AG20443 (cell line): ENCODE data around the gene APLP2.

Experiments used
- DNase-seq: peaks from one replicate; pipeline ENCODE4 v3.0.0; 2012; ENCODE audit warnings: low spot score, mixed read lengths

Gene APLP2

GRCh38 chr11:130120045-130120444 is 50.4 kb downstream of the APLP2 start:
- DNase-seq: no peak

GRCh38 chr11:130121445-130121978 is 51.8 kb downstream of the APLP2 start:
- peak; percentile 72 for DNase-seq

- no peak for DNase-seq
Measured at GRCh38 chr11:130122141-130122575, 52.5 kb downstream of the APLP2 start.

GRCh38 chr11:130123414-130124040 is 53.8 kb downstream of the APLP2 start:
- no peak for DNase-seq

GRCh38 chr11:130124096-130124495 is 54.4 kb downstream of the APLP2 start:
- peak; percentile 87 for DNase-seq

- no peak for DNase-seq
Measured at GRCh38 chr11:130125638-130126037, 55.9 kb downstream of the APLP2 start.

- no peak for DNase-seq
Measured at GRCh38 chr11:130126516-130126915, 56.8 kb downstream of the APLP2 start.

GRCh38 chr11:130127509-130127908 is 57.8 kb downstream of the APLP2 start:
- DNase-seq: no peak

- no peak for DNase-seq
Measured at GRCh38 chr11:130128626-130129025, 58.9 kb downstream of the APLP2 start.

GRCh38 chr11:130129922-130130321 is 60.2 kb downstream of the APLP2 start:
- no peak for DNase-seq

GRCh38 chr11:130131961-130132850 is 62.5 kb downstream of the APLP2 start:
- DNase-seq: peak; percentile 81

- no peak for DNase-seq
Measured at GRCh38 chr11:130133716-130134115, 64.0 kb downstream of the APLP2 start.

- DNase-seq: no peak
Measured at GRCh38 chr11:130136107-130136506, 66.4 kb downstream of the APLP2 start.

GRCh38 chr11:130137999-130138398 is 68.3 kb downstream of the APLP2 start:
- DNase-seq: no peak

GRCh38 chr11:130139401-130139800 is 69.7 kb downstream of the APLP2 start:
- no peak for DNase-seq

- peak; percentile 62 for DNase-seq
Measured at GRCh38 chr11:130141561-130142341, 72.1 kb downstream of the APLP2 start.

- DNase-seq: no peak
Measured at GRCh38 chr11:130144141-130144540, 74.4 kb downstream of the APLP2 start.

- DNase-seq: no peak
Measured at GRCh38 chr11:130144861-130145281, 75.2 kb downstream of the APLP2 start.

GRCh38 chr11:130145311-130145812 is 75.7 kb downstream of the APLP2 start:
- no peak for DNase-seq

GRCh38 chr11:130145975-130146776 is 76.5 kb downstream of the APLP2 start:
- DNase-seq: peak; percentile 53

GRCh38 chr11:130146796-130147195 is 77.1 kb downstream of the APLP2 start:
- DNase-seq: no peak
